KOPT-K1 (cell line): ENCODE data around the gene RIC1.
A peak's percentile ranks its signal among the peaks of the same experiment; 100 is the strongest.
"Not testable (repeated sequence)": the region's sequence is repeated elsewhere in the genome, so short reads cannot be mapped to it uniquely, and the experiment has no call there.

Experiments used
- H3K27ac ChIP-seq: fragments of 200-600 bp; sonication (generic); 2 replicates; pipeline ENCODE4 v1.5.1; 2016; ENCODE audit warnings: antibody characterized with exemption, mild to moderate bottlenecking, low read depth, low read length; ENCODE audit not compliant: poor library complexity, severe bottlenecking
- H3K36me3 ChIP-seq: fragments of 200-600 bp; sonication (generic); 2 replicates; pipeline ENCODE4 v1.5.1; 2017; ENCODE audit warnings: antibody characterized with exemption, mild to moderate bottlenecking, low read length, moderate library complexity; ENCODE audit not compliant: insufficient read depth
- H3K9me3 ChIP-seq: fragments of 200-600 bp; sonication (generic); 2 replicates; pipeline ENCODE4 v1.5.1; 2017; ENCODE audit warnings: antibody characterized with exemption, low read length, mild to moderate bottlenecking; ENCODE audit not compliant: insufficient read depth, poor library complexity, severe bottlenecking

Gene RIC1

DNA sequence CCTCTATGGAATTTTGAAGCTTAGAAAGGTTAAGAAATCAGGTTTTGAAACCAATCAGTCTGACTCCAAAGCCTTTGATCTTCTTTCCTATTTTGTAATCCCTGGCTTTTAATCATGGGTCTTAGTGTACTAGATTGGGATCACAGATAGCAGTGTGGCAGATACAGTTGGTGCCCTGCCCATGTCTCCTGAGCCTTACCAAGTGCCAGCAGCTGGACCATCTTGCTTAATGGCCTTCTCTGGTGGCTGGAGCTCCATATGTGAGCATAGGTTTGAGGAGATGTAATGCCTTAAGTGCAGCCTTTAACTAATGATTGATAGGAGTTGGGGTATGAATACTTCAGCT lies 16.7 kb upstream of the RIC1 start:
- Histone ChIP-seq H3K27ac (no peak overlapping the region), H3K36me3 (no peaks in the 10 kb centered on the region), H3K9me3 (no peaks in the 10 kb centered on the region)

DNA sequence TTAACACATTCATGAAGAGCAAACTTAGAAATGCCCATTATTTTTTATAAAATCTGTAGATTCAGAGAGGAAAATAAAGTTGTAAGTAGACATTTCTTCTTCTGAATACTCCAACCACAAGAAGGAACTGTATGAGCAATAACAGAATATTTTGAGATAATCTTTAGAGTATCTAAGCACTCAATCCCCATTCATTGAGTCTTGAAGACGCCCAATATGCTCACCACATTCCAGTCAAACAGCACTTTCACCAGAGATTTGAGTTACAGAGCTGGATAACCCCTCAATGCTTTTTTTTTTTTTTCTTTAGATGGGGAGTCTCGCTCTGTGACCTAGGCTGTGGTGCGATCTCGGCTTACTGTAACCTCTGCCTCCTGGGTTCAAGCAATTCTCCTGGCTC lies 14.7 kb upstream of the RIC1 start:
- Histone ChIP-seq H3K9me3 (no peaks in the 10 kb centered on the region), H3K27ac (no peak overlapping the region), H3K36me3 (no peaks in the 10 kb centered on the region)

DNA sequence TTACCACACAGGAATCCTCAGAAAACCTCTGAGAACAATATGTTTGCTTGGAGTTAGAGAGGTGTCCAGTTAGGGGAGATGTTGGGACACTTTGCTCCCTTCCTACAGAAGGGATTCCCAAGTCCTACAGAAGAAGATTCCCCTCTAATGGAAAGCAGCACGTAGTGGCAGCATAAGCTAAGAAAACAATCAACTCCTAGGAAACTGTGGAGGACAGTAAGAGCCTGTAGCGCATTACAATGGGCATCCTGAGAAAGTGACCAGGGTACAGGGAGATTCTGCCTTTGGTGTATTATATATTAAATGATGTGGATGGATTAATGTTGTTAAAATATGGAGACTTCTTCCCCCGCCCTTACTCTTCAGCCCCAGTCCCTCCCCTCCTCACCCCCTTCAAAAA lies 13.9 kb upstream of the RIC1 start:
- H3K27ac ChIP-seq: no peak overlapping the region
- no peaks in the 10 kb centered on the region for H3K36me3 ChIP-seq

DNA sequence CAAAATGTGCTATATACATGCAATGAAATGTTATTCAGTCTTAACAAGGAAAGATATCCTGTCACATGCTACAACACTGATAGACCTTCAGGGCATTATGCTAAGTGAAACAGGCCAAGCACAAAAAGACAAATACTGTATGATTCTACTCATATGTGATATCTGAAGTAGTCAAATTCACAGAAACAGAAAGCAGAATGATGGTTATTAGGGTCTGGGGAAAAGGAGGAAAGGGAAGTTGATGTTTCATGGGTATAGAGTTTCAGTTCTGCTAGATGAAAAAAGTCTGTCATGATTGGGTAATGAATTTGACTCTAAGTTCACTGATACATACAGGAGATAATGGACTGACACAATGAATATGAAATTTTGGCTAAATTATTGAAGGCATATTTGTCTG lies 11.2 kb upstream of the RIC1 start:
- Histone ChIP-seq H3K36me3 (no peaks in the 10 kb centered on the region; the same call in 1 of the 2 replicates), H3K9me3 (no peaks in the 10 kb centered on the region), H3K27ac (no peak overlapping the region)

More for the DNA sequence above, 13.9 kb upstream of the RIC1 start:
- H3K9me3 ChIP-seq: no peaks in the 10 kb centered on the region

DNA sequence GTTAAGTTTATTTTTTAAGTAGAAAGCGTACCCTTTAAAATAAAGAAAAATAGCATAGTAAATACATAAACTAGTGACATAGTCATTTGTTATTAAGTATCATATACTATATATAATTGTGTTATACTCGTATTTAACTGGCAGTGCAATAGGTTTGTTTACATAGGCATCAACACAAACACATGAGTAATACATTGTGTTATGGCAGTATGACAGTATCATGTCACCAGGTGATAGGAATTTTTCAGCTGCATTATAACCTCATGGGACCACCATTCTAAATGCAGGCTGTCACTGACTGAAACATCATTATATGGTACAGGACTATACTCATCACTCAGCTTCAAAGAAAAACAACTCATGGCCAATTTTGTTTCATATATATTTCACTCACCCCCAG lies 8.4 kb upstream of the RIC1 start:
- Histone ChIP-seq H3K9me3 (no peaks in the 10 kb centered on the region), H3K36me3 (no peaks in the 10 kb centered on the region; the same call in 1 of the 2 replicates), H3K27ac (no peak overlapping the region)

DNA sequence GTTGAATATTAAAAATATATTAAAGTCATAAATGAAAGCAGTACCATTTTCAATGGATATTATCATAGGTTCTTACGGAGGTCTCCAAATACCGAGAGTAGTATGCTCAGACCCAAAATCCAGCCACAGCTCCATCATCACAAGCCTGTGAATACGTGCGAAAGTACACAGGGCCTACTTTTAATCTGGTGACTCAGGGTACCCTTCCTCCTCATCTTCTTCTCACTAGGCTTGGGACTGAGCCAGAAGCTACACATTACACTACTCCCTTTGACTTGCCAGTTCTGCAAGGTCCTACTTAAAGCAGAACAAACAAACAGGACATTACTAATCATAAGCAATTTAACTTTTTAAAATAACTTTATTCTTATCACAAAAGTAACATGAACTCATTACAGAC lies 7.6 kb upstream of the RIC1 start:
- Histone ChIP-seq H3K27ac (no peak overlapping the region), H3K36me3 (no peaks in the 10 kb centered on the region; the same call in 1 of the 2 replicates), H3K9me3 (no peaks in the 10 kb centered on the region)

DNA sequence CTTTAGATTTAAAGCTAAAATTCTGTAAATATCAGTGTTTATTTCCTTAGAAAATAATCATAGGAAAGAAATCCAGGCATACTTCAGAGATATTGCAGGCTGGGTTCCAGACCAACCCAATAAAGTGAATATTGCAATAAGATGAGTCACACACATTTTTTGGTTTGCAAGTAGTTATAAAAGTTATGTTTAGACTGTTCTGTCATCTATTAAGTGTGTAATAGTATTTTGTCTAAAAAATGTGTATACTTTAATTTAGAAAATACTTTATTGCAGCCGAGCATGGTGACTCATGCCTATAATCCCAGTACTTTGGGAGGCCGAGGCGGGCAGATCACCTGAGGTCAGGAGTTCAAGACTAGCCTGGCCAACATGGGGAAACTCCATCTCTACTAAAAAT lies 6.9 kb upstream of the RIC1 start:
- no peaks in the 10 kb centered on the region for H3K9me3 ChIP-seq
- no peaks in the 10 kb centered on the region; the same call in 1 of the 2 replicates for H3K36me3 ChIP-seq
- H3K27ac ChIP-seq: no peak overlapping the region

DNA sequence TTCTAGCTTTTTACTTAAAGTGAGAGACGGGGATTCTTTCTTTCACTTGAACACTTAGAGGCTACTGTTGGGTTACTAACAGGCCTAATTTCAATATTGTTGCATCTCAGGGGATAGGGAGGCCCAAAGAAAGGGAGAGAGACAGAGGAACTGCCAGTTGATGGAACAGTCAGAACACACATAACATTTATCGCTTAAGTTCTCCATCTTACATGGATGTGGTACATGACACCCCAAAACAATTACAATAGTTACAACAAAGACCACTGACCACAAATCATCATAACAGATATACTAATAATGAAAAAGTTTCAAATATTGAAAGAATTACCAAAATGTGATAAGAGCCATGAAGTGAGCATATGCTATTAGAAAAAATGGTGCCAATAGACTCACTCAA lies 4.3 kb upstream of the RIC1 start:
- no peaks in the 10 kb centered on the region; the same call in 1 of the 2 replicates for H3K36me3 ChIP-seq
- no peak overlapping the region for H3K27ac ChIP-seq
- no peaks in the 10 kb centered on the region for H3K9me3 ChIP-seq

DNA sequence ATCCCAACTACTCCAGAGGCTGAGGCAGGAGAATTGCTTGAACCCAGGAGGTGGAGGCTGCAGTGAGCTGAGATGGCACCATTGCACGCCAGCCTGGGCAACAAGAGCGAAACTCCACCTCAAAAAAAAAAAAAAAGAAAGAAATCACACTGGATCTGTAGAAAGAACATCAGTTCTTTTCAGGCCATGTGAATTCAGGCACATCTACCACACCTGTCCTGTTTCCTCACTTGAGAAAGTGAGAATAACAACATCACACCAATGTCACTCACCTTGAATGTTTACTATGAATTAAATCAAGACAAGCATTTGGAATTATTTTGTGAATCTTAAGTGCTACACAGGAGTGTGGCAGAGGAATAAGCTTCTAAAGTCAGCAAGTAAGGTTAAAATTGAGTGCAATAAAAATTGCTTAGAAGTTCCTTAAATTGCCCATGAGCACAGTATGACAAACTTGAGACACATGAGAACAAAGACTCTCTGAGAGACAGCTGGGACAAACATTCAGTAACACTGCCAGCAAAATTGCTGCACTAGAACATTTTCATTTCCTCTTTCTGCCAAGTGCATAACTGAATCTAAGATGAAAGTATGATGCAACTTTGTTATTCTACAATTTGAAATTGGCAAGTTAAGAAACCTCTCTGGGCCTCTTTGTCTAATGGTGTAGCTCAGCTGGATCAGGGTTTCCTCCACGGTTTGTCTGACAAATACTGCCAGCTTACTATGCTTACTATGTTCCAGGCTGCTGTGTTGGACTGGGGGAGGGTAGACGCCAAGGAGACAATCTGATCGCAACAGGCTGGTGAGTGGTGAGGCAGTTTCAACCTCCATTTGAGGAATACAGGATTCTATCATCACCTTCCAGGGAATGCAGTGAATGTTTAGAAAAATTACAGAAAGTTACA lies 1.9 kb upstream of the RIC1 start:
- Histone ChIP-seq H3K9me3 (no peaks in the 10 kb centered on the region), H3K36me3 (no peaks in the 10 kb centered on the region), H3K27ac (peak overlapping the region; percentile 76)

DNA sequence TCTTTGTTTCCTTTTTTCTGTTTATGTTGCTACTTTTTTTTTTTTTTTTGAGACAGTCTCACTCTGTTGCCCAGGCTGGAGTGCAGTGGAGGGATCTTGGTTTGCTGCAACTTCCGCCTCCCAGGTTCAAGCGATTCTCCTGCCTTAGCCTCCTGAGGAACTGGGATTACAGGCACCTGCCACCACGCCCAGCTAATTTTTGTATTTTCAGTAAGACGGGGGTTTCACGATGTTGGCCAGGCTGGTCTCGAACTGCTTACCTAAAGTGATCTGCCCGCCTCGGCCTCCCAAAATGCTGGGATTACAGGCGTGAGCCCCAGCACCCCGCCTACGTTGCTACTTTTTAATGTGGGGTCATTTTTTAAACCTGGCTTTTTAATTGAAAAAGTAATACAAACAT lies 1.2 kb upstream of the RIC1 start:
- H3K9me3 ChIP-seq, H3K36me3 ChIP-seq: not testable (repeated sequence)
- H3K27ac ChIP-seq: peak overlapping the region; percentile 76

DNA sequence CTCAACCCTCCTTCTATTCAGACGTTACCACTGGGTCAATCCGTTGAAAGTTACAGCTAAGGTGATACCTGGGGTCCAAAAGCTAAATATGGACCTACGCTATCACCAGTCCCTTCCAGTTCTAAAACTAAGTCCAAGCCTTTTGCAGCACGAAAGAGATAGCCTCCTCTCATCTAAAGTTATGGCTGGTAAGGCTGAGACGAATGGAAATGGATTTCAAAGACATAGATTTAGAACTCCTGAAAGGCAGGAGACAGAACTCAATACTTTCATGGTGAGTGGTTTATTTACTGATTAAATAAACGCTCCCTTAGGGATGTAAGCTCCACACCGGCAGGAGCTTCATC lies 751 bp upstream of the RIC1 start:
- Histone ChIP-seq H3K27ac (peak overlapping the region; percentile 76), H3K9me3 (no peaks in the 10 kb centered on the region), H3K36me3 (no peaks in the 10 kb centered on the region)

DNA sequence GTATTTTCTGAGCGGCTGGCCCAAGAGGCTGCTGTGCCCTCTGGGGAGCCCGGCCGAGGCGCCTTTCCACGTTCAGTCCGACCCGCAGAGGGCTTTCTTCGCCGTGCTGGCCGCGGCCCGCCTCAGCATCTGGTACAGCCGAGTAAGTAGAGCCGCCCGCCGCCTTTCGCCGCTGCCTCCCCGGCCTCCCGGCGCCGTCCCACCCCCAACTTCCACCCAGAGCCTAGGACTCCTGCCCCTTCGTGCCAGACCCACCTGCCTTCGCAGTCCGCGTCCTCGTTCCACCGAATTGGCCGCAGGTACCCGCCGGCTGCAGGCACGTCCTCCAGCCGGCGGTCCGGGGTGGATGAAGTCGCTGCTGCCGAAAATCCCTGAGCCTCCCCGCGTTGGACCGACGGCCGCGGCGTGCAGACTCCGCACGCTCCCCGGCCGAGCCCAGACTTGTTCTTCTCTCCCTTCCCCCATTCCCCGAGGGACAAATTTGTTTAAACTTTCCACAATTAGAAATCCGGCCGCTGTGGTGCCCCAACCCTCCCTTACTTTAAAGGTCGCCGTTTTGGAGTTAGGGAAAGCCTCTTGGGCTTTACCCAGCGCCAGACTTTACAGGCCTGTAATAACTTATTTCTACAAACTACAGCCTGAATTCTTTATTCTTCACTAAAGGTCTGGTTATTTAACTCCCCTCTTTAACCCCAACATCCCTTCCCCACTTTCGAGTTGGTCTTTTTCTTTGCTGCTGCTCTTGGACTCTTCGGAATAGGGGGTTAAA lies 589 bp downstream of the RIC1 start:
- Histone ChIP-seq H3K27ac (peak overlapping the region; percentile 76), H3K9me3 (no peaks in the 10 kb centered on the region), H3K36me3 (no peaks in the 10 kb centered on the region)

DNA sequence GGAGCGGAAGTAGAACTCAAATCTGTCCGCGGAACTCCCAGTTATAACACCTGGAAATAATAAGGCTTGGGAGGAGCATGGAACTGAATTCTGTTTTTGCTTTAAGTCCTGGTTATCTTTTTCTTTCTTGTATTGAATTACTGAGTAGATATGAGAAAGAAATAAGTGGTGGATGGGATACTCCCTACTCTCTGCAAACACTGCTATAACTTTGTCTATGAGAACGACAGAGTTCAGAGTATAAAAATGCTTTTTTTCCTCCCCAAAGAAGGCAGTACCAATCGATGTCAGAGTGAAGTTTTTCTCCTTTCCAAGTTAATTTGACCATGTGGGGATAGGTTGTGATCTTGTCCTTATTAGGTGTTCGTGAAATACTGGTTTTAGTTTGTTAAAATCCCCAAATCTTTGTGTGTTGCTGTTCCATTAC lies 1.2 kb downstream of the RIC1 start:
- Histone ChIP-seq H3K27ac (peak overlapping the region; percentile 76), H3K9me3 (peaks cover 4% of the 10 kb centered on the region), H3K36me3 (no peaks in the 10 kb centered on the region)

DNA sequence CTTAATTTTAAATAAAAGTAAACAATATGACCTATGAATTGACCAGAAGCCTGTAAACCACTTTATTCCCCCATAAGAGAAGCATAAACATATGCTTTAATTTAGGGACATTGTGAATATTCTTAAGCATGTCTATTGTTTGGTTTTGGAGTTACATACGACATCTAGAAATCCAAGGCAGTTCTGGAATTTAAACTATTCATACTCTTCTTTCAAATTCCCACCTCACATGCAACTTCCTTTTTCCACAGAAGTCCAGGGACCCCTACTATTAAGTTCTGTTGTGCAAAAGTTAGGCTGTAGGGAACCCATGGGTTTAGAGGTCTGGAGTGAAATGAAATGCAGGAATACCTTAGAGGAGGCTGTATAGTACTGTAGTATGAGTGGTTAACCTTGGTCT lies 2.1 kb downstream of the RIC1 start:
- H3K27ac ChIP-seq: no peak overlapping the region
- peaks cover 13% of the 10 kb centered on the region for H3K9me3 ChIP-seq
- no peaks in the 10 kb centered on the region for H3K36me3 ChIP-seq

DNA sequence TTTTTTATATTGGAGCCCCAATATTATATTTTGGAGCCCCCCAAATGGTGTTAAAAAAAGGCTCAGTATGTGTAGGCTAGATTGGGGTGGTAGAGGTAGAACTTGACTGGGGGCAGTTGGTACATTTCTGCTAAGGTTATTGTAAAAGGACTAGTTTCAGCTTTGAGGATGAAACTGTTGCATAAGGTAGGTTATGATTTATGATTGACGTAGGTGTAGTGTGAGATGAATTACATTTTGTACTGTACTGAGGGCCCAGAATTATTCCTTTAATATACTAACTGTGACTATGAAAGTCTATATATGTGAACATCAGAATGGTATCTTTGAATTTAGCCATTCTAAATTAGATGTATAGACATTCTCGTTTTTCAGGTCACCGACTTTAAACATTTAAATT lies 3.6 kb downstream of the RIC1 start:
- peaks cover 18% of the 10 kb centered on the region for H3K9me3 ChIP-seq
- H3K36me3 ChIP-seq: no peaks in the 10 kb centered on the region
- no peak overlapping the region for H3K27ac ChIP-seq

DNA sequence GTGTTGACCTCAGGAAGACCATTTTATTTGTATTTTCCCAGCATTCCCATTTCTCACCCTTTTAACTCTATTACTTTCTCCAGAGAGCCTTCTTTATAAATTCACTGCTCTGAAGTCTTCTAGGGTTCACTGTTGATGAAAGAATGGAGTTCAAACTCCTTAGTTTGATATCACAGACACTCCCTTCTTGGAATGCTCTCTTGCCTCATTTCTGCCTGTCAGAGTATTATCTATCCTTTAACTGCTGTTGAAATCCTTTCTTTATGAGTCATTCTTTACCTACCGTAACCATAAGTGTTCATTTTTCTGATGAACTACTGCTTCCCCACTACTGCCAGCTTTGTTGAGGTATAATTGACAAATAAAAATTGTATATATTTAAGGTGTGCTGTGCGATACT lies 4.3 kb downstream of the RIC1 start:
- H3K36me3 ChIP-seq: no peaks in the 10 kb centered on the region
- peaks cover 25% of the 10 kb centered on the region for H3K9me3 ChIP-seq
- H3K27ac ChIP-seq: no peak overlapping the region
